NCI-H146 (cell line): ENCODE results near the gene DLGAP1.
"Not testable (repeated sequence)": the region's sequence is repeated elsewhere in the genome, so short reads cannot be mapped to it uniquely, and the experiment has no call there.

Source experiments
- DNase-seq: peaks from one replicate; lab custom pipeline; 2025; lab: John Stamatoyannopoulos, UW

The DLGAP1 gene

GRCh38 chr18:3495691-3496430, 959.2 kb downstream of the DLGAP1 start:
- DNase-seq, result no peak

- DNase-seq, result no peak
Observed at GRCh38 chr18:3494569-3494968, 960.5 kb downstream of the DLGAP1 start.

GRCh38 chr18:3494245-3494526, 960.9 kb downstream of the DLGAP1 start:
- DNase-seq, result no peak

GRCh38 chr18:3493501-3494244, 961.4 kb downstream of the DLGAP1 start:
- DNase-seq, result no peak

- DNase-seq, result no peak
Observed at GRCh38 chr18:3492721-3493120, 962.4 kb downstream of the DLGAP1 start.

GRCh38 chr18:3491981-3492555, 963.0 kb downstream of the DLGAP1 start:
- no peak for DNase-seq

- no peak for DNase-seq
Observed at GRCh38 chr18:3489462-3489861, 965.6 kb downstream of the DLGAP1 start.

GRCh38 chr18:3486512-3486911, 968.6 kb downstream of the DLGAP1 start:
- DNase-seq, result no peak

- DNase-seq, result no peak
Observed at GRCh38 chr18:3485153-3486149, 969.7 kb downstream of the DLGAP1 start.

GRCh38 chr18:3482258-3482657, 972.8 kb downstream of the DLGAP1 start:
- no peak for DNase-seq

- DNase-seq, result no peak
Observed at GRCh38 chr18:3481696-3482210, 973.4 kb downstream of the DLGAP1 start.

GRCh38 chr18:3480827-3481573, 974.1 kb downstream of the DLGAP1 start:
- DNase-seq, result no peak

GRCh38 chr18:3479978-3480509, 975.1 kb downstream of the DLGAP1 start:
- DNase-seq, result no peak

GRCh38 chr18:3478262-3478978, 976.7 kb downstream of the DLGAP1 start:
- no peak for DNase-seq

- no peak for DNase-seq
Observed at GRCh38 chr18:3472681-3473544, 982.2 kb downstream of the DLGAP1 start.

- not testable (repeated sequence) for DNase-seq
Observed at GRCh38 chr18:3472121-3472520, 983.0 kb downstream of the DLGAP1 start.

GRCh38 chr18:3471141-3471648, 983.9 kb downstream of the DLGAP1 start:
- no peak for DNase-seq

GRCh38 chr18:3468833-3469232, 986.3 kb downstream of the DLGAP1 start:
- no peak for DNase-seq
